GM21723 (cell line): Measurements from ENCODE around the gene SLC2A4RG.
"Not testable (repeated sequence)": the region's sequence is repeated elsewhere in the genome, so short reads cannot be mapped to it uniquely, and the experiment has no call there.

ENCODE experiments used
- ATAC-seq: cut with Tn5 transposase; IDR thresholded peaks from one replicate; pipeline ENCODE4 v1.9.1; 2021; ENCODE audit warnings: mild to moderate bottlenecking, moderate library complexity; ENCODE audit not compliant: unreplicated experiment

Gene SLC2A4RG

DNA sequence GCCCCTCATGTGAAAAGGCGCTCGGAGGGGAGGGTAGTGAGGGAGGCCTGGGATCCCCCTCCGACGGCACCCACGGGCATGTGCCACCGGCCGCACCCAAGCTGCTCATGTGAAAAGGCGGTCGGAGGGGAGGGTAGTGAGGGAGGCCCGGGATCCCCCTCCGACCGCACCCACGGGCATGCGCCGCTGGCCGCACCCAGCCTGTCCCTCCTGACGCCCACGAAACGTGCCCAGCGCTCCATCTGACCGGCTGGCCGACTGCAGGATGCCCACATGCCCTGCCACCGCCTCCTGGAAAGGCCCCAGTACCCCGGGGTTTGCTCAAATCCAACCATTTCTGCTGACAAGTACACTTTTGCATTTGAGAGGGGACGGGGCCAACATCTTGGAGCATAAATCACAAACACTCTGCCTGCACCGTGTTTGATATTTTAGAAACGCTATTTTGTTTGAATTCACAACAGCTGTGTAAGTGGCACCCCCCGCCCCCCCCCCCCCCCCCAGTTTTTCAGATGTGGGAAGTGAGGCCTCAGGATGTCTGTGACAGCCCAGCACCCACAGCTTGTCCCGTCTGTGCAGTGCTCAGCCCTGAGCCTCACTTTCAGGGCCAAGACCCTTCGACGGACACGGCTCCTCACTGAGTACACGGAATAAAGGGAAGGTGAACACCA is 34.1 kb downstream of the SLC2A4RG start:
- ATAC-seq = no peak

DNA sequence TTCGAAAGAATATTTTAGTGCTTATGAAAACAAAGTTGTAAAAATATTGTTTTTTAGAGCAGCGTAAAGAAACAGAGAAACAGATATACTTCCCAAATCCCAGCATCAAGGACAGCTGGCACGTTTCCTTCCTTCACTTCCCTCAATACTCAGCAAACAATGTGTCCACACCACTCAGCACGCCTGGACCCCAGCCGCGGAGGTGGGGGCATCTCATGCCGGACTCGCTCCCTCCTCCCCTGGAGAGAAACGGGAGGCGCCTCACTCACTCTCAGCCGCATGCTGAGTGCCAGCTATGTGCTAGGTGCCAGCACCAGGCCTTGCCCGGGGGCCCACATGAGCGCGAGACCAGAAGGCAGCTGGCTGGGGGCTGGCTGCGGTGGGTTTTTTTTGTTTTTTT is 34.7 kb downstream of the SLC2A4RG start:
- no peak for ATAC-seq

DNA sequence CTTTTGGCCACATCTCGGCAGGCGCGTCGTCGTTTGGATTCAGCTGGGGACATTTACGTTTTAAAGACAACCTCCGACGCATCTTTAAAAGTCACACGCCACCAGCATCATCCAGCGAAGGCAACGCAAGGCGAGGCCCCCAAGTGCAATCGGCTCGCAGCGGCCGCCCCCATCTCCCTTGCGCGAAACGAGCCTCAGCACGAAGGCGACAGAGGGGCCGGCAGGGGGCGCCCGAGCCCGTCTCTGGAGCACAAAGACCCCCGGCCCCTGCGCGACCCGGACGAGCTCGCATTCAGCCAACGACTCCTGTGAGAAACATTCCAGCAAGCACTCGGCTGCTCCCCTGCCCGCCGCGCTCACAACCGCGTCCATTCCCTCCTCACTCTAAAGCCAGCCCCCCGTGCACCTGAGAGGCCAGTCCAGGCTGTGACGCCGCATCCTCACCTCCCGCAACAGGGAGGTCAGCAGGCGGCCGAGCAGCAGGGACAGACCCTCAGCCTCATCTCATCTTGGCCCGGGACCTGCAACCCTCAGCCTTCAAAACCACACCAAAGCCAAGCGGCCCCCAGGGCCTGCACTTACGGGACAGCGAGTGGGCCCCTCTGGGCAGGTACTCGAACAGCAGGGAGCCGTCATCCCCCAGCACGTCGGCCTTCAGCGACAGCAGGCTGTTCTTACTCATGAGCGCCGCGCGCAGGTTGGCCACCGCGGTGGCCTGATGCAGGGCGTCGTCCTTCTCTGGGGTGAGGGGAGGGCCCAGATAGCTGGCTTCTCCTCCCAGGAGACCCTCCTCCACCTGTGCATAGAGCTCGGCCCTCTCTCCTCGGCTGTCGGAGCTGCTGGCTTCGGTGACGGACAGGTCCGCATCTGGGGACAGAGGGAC is 35.8 kb downstream of the SLC2A4RG start:
- no peak for ATAC-seq

DNA sequence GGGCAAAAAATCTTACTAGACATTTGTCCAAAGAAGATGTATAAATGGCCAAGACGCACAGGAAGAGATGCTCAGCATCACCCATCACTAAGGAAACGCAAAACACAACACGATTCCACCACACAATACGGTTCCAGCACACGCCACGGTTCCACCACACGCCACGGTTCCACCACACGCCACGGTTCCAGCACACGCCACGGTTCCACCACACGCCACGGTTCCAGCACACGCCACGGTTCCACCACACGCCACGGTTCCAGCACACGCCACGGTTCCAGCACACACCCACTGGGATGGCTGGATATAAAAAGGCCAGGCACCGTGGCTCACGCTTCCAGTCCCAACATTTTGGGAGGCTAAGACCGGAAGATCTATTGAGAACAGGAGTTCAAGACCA is 37.3 kb downstream of the SLC2A4RG start:
- not testable (repeated sequence) for ATAC-seq

DNA sequence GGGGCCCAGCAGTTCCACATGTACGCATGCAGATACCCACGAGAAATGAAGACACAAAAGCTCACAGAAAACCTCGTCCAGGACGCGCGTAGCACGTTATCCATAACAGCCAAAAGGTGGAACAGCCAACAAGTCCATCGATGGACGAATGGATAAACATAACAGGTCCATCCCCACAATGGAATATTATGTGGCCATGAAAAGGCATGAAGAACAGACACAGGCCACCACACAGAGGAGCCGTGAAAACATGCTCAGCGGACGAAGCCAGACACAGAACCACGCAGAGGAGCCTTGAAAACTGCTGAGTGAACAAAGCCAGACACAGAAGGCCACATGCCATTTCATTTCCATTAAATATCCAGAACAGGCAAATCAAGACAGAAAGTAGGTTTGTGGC is 38.0 kb downstream of the SLC2A4RG start:
- ATAC-seq = no peak

DNA sequence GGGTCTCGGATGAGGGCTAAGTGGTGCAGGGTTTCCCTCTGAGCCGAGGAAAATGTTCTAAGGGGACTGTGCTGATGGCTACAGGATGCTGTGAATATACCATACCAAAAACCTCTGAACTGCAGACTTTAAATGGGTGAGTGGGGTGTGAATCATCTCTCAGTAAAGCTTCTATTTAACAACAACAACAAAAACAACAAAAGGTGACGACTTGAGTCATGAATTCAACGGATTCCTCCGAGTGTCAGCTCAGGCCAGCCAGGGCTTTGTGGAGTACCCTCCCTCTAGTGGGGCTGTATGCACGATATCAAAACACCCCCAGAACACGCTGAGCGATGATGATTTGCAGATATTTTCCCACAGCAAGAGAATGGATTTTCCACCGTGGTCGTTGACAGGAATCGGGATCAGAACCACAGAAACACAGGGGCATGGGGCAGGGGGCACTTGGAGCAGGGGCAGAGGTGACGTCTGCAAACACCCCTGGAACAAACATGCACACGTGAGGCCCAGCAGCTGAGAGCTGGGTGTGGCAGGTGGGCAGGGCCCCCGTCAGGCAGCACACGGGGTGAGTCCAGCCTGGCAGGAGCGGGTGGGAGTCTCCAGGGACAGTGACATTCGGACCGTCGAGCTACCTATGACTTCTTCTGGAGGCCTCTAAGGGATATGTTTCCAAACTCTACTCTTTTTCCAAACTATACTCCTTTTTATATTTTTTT is 38.6 kb downstream of the SLC2A4RG start:
- ATAC-seq = no peak

- ATAC-seq = no peak
Measured at GRCh38 chr20:63778857-63779256, 39.3 kb downstream of the SLC2A4RG start.

DNA sequence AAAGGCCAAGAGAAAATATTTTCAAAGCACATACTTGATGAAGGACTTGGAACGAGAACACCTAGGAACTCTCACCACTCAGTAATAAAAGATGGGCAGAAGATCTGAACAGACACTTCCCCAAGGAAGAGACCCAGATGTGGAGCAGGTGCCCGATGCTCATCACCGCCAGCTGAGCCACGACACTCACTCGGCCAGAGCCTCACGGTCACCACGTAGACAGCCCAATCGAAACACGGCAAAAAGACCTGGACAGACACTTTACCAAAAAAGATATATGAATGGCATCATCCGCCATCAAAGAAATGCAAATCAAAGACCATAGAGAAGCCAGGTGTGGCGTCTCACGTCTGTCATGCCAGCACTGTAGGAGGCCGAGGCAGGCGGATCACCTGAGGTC is 41.6 kb downstream of the SLC2A4RG start:
- ATAC-seq = no peak

- no peak for ATAC-seq
Measured at GRCh38 chr20:63782051-63782471, 42.5 kb downstream of the SLC2A4RG start.

DNA sequence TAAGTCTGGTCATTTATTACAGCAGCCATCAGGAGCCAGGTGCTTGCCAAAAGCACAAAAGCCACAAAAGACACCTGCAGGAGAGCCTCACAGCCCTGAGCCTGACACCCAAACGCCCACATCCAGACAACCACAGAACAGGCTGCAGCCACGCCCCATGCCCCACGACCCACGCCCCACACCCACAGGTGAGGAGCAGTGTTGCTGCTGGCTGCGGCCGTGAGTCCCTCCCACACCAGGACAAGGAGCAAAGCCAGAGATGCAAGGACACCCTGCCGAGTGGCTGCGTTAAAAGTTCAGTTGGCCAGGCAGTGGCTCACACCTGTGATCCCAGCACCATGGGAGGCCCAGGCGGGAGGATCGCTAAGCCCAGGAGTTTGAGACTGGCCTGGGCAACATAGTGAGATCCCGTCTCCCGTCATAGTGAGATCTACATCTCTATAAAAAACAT is 43.0 kb downstream of the SLC2A4RG start:
- ATAC-seq = no peak

DNA sequence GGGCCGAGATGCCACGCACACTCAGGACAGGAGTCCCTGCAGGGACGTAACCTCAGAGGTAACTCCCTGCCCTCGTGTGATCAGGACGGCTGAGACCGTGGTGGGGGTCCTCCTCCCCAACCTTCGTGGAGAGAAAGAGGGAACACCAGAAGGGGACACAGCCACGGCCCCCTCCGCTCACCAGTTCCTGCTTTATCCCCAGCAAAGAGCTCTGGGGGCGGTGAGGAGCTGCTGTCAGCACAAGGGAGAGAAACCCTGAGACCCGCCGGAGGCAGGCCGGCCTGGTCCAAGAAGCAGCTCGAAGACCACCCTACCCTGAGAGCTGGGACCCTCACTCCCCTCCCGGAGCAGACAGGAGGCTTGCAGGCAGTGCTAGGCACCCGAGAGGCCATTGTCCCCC is 44.4 kb downstream of the SLC2A4RG start:
- ATAC-seq = no peak

GRCh38 chr20:63785691-63786131 is 46.1 kb downstream of the SLC2A4RG start:
- no peak for ATAC-seq

DNA sequence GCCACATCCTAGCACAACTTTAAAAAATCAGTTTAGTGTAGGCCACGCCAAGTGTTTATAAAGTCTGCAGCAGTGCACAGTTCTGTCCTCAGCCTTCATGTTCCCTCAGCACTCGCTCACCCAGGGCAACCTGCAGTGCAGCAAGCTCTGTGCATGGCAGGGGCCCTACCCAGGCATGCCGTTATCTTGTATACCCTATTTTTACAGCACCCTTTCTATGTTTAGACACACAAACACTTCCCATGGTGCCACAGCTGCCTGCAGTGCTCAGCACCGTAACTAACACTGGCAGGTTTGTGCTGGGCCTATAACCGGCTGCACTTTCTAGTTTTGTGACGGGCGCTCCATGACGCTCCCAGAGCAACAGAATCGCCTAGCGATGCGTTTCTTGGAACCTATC is 47.7 kb downstream of the SLC2A4RG start:
- ATAC-seq = no peak

GRCh38 chr20:63787749-63788148 is 48.2 kb downstream of the SLC2A4RG start:
- ATAC-seq = no peak

DNA sequence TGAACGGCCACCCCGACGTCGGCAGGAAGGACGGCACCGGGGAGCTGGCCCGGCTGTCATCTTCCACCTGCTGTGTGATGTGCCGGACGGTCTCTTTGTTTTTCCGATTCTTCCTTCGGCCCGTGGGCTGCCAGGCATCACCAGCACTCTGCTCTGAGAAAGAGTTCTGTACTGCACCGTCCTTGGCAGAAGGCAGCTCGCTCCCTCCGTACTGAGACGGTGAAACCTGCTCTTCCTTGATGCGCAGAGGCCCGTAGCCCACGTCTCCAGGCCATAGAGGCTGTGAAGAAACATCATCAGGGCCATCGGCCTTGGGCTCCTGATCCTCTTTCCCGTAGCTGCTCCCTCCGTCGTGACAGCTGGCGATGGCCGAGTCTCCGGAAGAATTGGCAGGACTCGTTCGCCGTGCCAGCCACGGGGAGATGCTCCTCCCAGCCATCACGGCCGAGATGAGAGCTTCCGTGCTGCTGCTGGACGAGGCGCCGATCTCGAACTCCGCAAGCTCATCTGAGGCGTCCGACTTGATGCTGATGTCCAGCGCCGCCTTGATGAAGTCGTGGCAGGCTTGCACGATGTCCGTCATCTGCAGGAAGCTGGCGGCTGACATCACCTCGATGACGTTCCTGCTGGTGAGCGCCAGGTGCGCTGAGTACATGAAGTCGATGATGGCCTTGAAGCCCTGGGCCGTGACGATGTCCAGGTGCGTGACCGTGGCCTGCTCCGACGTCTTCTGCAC is 50.4 kb downstream of the SLC2A4RG start:
- ATAC-seq = no peak

- no peak for ATAC-seq
Measured at GRCh38 chr20:63790572-63791168, 51.1 kb downstream of the SLC2A4RG start.

DNA sequence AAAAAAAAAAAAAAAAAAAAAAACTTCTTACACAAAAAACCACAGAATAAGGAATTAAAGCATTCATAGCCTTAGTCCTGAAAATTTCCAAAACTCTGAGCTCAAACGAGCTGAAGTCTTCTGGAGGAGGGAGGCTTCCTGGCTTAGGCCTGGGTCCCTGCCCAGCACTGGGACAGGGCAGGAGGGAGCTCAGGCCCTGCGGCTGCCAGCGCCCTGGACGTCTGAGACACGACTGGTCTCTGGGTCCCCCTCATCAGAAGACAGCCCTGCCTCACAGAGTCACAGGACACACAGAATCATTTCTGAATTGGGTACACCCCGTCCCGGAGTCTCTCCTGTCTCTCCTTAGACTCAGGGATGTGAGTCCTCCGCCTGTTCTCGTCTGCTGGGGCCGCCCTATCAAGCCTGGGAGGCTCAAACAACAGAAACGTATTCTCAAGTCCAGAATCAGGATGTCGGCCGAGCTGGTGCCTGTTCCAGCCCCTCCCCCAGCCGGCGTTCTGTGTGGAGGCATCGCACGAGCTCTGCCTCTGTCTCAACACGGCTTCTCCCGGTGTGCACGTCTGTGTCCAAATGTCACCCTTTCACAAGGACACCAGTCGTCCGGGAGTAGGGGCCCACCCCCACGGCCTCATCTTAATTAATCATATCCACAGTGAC is 52.1 kb downstream of the SLC2A4RG start:
- ATAC-seq = no peak

- no peak for ATAC-seq
Measured at GRCh38 chr20:63792866-63793265, 53.3 kb downstream of the SLC2A4RG start.
